T-cell (primary cell): ENCODE results near the gene ADAM19. TPM values are rescaled to one million over a fixed set of nuclear protein-coding genes. Genes with fewer than 3 reads are reported as not detected.
A peak's percentile ranks its signal among the peaks of the same experiment; 100 is the strongest.

Source experiments
- ATAC-seq, 4 experiments: fragments of 200-7000 bp in 3 of 4; fragments of 150-1000 bp in 1 of 4; cut with Tn5 transposase; replicated peaks in 1 of 4; 1 replicate in 3 of 4; 2 replicates in 1 of 4; pipeline ENCODE4 v1.10.0; 2021; ENCODE audit warnings: moderate library complexity in 3 of 4, mild to moderate bottlenecking in 2 of 4, moderate number of reproducible peaks in 1 of 4
- CTCF ChIA-PET, 2 donors: fragments of 300-600 bp; sonication (Branson Sonifier 250); formaldehyde crosslinking; loops; one replicate each; lab custom pipeline; 2022; ENCODE audit warnings: antibody characterized with exemption in 2 of 2; lab: Charles Lee
- POLR2A ChIA-PET, 2 donors: fragments of 300-600 bp; sonication (Branson Sonifier 250); formaldehyde crosslinking; loops; one replicate each; lab custom pipeline; 2022; ENCODE audit warnings: antibody characterized with exemption in 2 of 2; lab: Charles Lee
- DNase-seq, 35 experiments: peaks; one replicate each; pipeline versions ENCODE4 v3.0.0 to v3.0.0-alpha.2; 2013 to 2023
- H3K27ac ChIP-seq: one replicate; pipeline ENCODE4 v1.5.1; 2013; ENCODE audit warnings: low read length
- H3K27me3 ChIP-seq, 2 experiments: replicated peaks in 1 of 2; 1 replicate in 1 of 2; 2 replicates in 1 of 2; pipeline versions ENCODE4 v1.6.1 to v1.7.0; 2013; ENCODE audit warnings: low read length in 1 of 2, mixed read lengths in 1 of 2; ENCODE audit not compliant: control insufficient read depth in 2 of 2, insufficient read depth in 2 of 2; ENCODE audit errors: extremely low read depth in 1 of 2
- H3K36me3 ChIP-seq, 2 donors: 1 replicate in 1 of 2; 2 replicates in 1 of 2; pipeline versions ENCODE4 v1.6.1 to v1.7.0; 2013; ENCODE audit warnings: low read length in 1 of 2; ENCODE audit not compliant: control insufficient read depth in 2 of 2, insufficient read depth in 1 of 2; ENCODE audit errors: extremely low read depth in 1 of 2
- H3K4me1 ChIP-seq, 2 experiments: 1 replicate in 1 of 2; 2 replicates in 1 of 2; pipeline versions ENCODE4 v1.6.1 to v1.7.0; 2013; ENCODE audit warnings: low read length in 2 of 2, mixed read lengths in 1 of 2; ENCODE audit not compliant: insufficient read depth in 2 of 2, control insufficient read depth in 1 of 2; ENCODE audit errors: extremely low read depth in 1 of 2
- H3K4me3 ChIP-seq, 2 donors: 1 replicate in 1 of 2; 2 replicates in 1 of 2; pipeline versions ENCODE4 v1.5.1 to v1.7.0; 2013; ENCODE audit warnings: mild to moderate bottlenecking in 2 of 2, low read length in 1 of 2, moderate library complexity in 1 of 2; ENCODE audit not compliant: control insufficient read depth in 1 of 2; ENCODE audit errors: extremely low read depth in 1 of 2
- H3K9me3 ChIP-seq: 2 replicates; pipeline ENCODE4 v1.7.0; 2013
- H3K27ac Mint-ChIP-seq, 2 donors: one replicate each; pipeline ENCODE4 v1.8.0; 2020 to 2021; ENCODE audit warnings: mild to moderate bottlenecking in 2 of 2, mixed read lengths in 2 of 2
- H3K27me3 Mint-ChIP-seq, 2 donors: one replicate each; pipeline ENCODE4 v1.8.0; 2021 to 2022; ENCODE audit warnings: mixed read lengths in 2 of 2
- H3K36me3 Mint-ChIP-seq: one replicate; pipeline ENCODE4 v1.8.0; 2021; ENCODE audit warnings: mixed read lengths
- H3K4me1 Mint-ChIP-seq, 3 donors: one replicate each; pipeline ENCODE4 v1.8.0; 2020 to 2022; ENCODE audit warnings: mixed read lengths in 3 of 3, mild to moderate bottlenecking in 1 of 3
- H3K4me3 Mint-ChIP-seq, 3 donors: one replicate each; pipeline ENCODE4 v1.8.0; 2020 to 2022; ENCODE audit warnings: mild to moderate bottlenecking in 3 of 3, mixed read lengths in 3 of 3, moderate library complexity in 3 of 3
- H3K9me3 Mint-ChIP-seq, 3 donors: one replicate each; pipeline ENCODE4 v1.8.0; 2020 to 2022; ENCODE audit warnings: mixed read lengths in 3 of 3
- WGBS: methylation state at CpG from one replicate; pipeline ENCODE4 v1.1.5; 2013; ENCODE audit warnings: missing lambda C conversion rate; ENCODE audit not compliant: insufficient coverage; 5-methylcytosine and 5-hydroxymethylcytosine counted together
- total RNA-seq, 35 experiments: library from RNA in 6 of 35; stranded (reverse) in 6 of 35; fragments of 120-200 nt in 1 of 35; gene quantifications; one replicate each; pipeline versions ENCODE4 v1.2.1 to v1.2.4 and lab custom pipeline; 2013 to 2026

The ADAM19 gene, protein sequence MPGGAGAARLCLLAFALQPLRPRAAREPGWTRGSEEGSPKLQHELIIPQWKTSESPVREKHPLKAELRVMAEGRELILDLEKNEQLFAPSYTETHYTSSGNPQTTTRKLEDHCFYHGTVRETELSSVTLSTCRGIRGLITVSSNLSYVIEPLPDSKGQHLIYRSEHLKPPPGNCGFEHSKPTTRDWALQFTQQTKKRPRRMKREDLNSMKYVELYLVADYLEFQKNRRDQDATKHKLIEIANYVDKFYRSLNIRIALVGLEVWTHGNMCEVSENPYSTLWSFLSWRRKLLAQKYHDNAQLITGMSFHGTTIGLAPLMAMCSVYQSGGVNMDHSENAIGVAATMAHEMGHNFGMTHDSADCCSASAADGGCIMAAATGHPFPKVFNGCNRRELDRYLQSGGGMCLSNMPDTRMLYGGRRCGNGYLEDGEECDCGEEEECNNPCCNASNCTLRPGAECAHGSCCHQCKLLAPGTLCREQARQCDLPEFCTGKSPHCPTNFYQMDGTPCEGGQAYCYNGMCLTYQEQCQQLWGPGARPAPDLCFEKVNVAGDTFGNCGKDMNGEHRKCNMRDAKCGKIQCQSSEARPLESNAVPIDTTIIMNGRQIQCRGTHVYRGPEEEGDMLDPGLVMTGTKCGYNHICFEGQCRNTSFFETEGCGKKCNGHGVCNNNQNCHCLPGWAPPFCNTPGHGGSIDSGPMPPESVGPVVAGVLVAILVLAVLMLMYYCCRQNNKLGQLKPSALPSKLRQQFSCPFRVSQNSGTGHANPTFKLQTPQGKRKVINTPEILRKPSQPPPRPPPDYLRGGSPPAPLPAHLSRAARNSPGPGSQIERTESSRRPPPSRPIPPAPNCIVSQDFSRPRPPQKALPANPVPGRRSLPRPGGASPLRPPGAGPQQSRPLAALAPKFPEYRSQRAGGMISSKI
- total RNA-seq (10 to 100 TPM; 30.7 to 64.1 (median 41.8) TPM), total RNA-seq (lab: John Stamatoyannopoulos, UW) (44.6 to 568 (median 98.7) reads per million in 29 experiments)
- total RNA-seq (2013), result 27.1 TPM

DNA sequence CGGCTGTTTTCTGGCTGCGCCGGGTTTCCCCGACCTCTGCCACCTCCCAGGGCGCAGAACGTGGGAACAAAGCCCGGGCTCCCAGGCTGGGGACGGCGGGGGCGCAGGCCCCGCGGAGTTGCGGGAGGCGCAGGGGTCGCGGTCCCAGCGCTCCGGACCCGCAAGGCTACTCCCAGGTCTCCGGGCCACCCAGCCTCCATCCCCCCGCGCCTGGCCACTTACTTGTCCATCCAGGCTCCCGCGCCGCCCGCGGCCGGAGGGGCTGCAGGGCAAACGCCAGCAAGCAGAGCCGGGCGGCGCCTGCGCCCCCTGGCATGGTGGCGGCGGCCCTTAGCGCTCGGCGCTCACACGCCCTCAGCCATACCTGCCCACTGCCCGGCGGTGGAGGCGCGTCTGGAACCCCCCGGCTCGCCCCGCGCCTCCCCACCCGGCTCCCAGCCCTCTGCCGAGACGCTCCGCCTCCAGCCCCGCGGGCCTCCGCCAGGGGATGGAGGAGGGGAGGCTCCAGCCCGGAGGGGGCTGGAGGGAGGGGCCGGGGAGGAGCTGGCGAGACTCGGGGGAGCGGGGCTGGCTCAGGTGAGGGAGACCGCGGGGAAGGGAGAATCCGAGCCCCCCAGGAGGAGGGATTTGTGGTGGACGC is at the start of gene ADAM19:
Gene ADAM19, minus strand, starts transcription at position 395 of the 640 bp plus-strand sequence. Its CDS starts 79 bp downstream, at position 316.
- ChIA-PET POLR2A (no interaction called here), CTCF (no interaction called here)
- peaks cover 9 to 37% of the 10 kb centered on the region in 2 experiments for H3K4me1 ChIP-seq
- Mint-ChIP-seq H3K4me1 (peaks cover 26 to 60% (median 33%) of the 10 kb centered on the region in 3 donors), H3K36me3 (no peaks in the 10 kb centered on the region), H3K4me3 (peak within 1 kb of the TSS; percentile 91 to 99 (median 95)), H3K9me3 (no peaks in the 10 kb centered on the region), H3K27me3 (peaks cover 4 to 9% of the 10 kb centered on the region in 2 donors), H3K27ac (peak within 1 kb of the TSS; percentile 91 to 97)
- no peaks in the 10 kb centered on the region for H3K9me3 ChIP-seq
- under 1% methylated on average over 46 of the region's 63 CpGs for WGBS
- DNase-seq, result peak in 14 of 35 experiments; percentile 13 to 48 (median 27)
- H3K27me3 ChIP-seq, result peaks cover 0 to 15% of the 10 kb centered on the region in 2 experiments
- H3K4me3 ChIP-seq, result peak within 1 kb of the TSS; percentile 64 to 79
- no peaks in the 10 kb centered on the region for H3K36me3 ChIP-seq
- peak; percentile 69 to 75 (median 72) for ATAC-seq
- H3K27ac ChIP-seq, result peak within 1 kb of the TSS; percentile 21

DNA sequence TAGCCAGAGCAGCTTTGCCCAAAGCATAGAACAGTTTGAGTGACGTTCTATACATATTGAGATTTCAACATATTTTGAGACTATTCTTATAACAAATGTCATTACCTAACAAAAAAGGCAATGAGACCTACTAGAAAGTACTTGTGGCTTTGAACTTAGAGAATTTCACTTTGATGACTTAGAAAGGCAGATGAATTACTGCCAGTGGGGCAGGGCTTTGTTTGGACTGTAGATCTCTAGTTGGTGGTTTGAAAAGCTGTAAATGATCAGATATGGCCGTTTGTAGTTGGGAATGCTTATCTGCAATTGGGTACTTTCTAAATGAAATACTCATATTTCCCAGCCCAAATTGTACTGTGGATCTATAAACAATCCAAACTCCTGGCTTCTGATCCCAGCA is 48.6 kb upstream of the ADAM19 start:
- CTCF ChIA-PET, result no interaction called here
- Mint-ChIP-seq H3K4me1 (no peaks in the 10 kb centered on the region), H3K27me3 (no peaks in the 10 kb centered on the region), H3K27ac (no peak overlapping the region), H3K36me3 (no peaks in the 10 kb centered on the region), H3K4me3 (no peak overlapping the region), H3K9me3 (peaks cover 0 to 4% (median 0%) of the 10 kb centered on the region in 3 donors)
- DNase-seq (no peak), ATAC-seq (no peak)
- POLR2A ChIA-PET, result no interaction called here
- Histone ChIP-seq H3K27ac (no peak overlapping the region), H3K4me1 (no peaks in the 10 kb centered on the region), H3K27me3 (no peaks in the 10 kb centered on the region), H3K9me3 (no peaks in the 10 kb centered on the region), H3K36me3 (no peaks in the 10 kb centered on the region), H3K4me3 (no peak overlapping the region)
- no CpG with 5 or more reads among the region's 2 CpGs for WGBS

DNA sequence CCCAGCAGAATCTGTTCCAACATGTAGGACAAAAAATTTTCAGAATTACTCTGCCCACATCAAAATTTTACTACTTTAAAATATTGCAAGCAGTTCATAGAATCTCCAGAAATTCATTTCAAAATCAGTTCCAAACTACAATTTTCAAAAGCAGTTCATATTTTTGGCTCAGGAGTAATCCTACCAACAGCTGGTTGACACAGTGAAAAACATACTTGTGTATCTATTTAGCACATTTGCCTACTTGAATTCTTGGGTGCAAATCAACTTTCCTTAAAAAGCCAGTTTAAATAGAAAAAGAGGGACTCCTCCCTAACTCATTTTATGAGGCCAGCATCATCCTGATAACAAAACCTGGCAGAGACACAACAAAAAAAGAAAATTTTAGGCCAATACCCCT is 45.2 kb upstream of the ADAM19 start:
- DNase-seq (no peak), ATAC-seq (no peak)
- Histone ChIP-seq H3K36me3 (no peaks in the 10 kb centered on the region), H3K27me3 (no peaks in the 10 kb centered on the region), H3K4me3 (no peak overlapping the region), H3K9me3 (no peaks in the 10 kb centered on the region), H3K4me1 (no peaks in the 10 kb centered on the region), H3K27ac (no peak overlapping the region)
- H3K27ac Mint-ChIP-seq, result no peak overlapping the region
- H3K4me3 Mint-ChIP-seq, result no peak overlapping the region
- H3K4me1 Mint-ChIP-seq, result no peaks in the 10 kb centered on the region
- ChIA-PET POLR2A (no interaction called here), CTCF (no interaction called here)
- H3K27me3 Mint-ChIP-seq, result no peaks in the 10 kb centered on the region
- H3K9me3 Mint-ChIP-seq, result peaks cover 0 to 4% (median 0%) of the 10 kb centered on the region in 3 donors
- H3K36me3 Mint-ChIP-seq, result no peaks in the 10 kb centered on the region

DNA sequence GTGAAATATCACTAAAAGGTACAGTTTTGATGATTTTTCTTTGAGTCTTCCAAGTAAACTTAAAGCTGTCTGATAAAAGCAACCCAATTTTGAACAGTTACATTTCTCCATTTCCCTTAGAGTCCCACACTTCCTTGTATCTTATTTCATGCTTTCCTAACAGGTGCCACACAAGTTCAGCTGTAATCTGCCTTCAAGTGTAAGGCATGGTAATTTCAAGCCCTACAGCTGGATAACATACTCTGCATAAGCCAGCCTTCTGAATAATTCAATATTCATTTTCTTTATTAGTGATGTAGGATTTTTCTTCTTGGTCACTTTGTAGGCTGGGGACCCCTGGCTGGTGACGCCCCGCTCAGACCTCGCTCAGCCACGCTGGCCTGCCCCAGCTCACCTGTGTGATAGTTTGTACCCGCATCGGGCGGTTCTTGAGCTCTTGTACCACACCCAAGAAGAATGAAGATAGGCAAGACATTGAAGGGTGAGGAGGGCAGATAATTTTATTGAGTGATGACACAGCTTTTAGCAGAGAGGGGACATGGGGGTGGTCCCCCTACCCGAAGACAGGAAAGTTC is 42.7 kb upstream of the ADAM19 start:
- H3K27me3 Mint-ChIP-seq, result no peaks in the 10 kb centered on the region
- H3K27ac Mint-ChIP-seq, result no peak overlapping the region
- DNase-seq (no peak), ATAC-seq (no peak)
- no peaks in the 10 kb centered on the region for H3K9me3 ChIP-seq
- 89% methylated on average over 4 of the region's 8 CpGs for WGBS
- H3K36me3 Mint-ChIP-seq, result no peaks in the 10 kb centered on the region
- CTCF ChIA-PET, result interaction anchor here in 1 of 2 donors (1.1 kb wide), 1 partner anchor 63 kb away, joined by 3 read pairs; no protein-coding TSS in a partner anchor
- H3K4me1 ChIP-seq, result peaks cover 4 to 8% of the 10 kb centered on the region in 2 experiments
- H3K4me3 ChIP-seq, result no peak overlapping the region
- peaks cover 0 to 4% (median 0%) of the 10 kb centered on the region in 3 donors for H3K9me3 Mint-ChIP-seq
- H3K4me1 Mint-ChIP-seq, result peaks cover 11 to 13% (median 11%) of the 10 kb centered on the region in 3 donors
- H3K27ac ChIP-seq, result no peak overlapping the region
- H3K36me3 ChIP-seq, result no peaks in the 10 kb centered on the region
- POLR2A ChIA-PET, result no interaction called here
- no peaks in the 10 kb centered on the region for H3K27me3 ChIP-seq
- H3K4me3 Mint-ChIP-seq, result no peak overlapping the region

DNA sequence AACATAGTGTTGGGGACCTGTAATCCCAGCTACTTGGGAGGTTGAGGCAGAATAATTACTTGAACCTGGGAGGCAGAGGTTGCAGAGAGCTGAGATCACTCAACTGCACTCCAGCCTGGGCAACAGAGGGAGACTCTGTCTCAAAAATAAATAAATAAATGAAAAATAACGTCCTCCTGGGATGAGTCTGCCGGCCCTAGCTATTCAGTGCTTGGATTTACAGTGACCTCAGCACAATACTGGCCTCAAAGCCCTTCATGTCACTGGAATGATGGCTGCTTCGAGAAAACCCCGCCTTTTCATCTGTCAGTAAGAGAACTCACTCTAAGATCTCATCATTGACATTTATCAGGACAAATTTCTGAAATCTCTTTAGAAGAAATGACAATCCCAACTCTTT is 41.2 kb upstream of the ADAM19 start:
- no peak overlapping the region for H3K27ac ChIP-seq
- peaks cover 4 to 11% of the 10 kb centered on the region in 2 experiments for H3K4me1 ChIP-seq
- H3K36me3 ChIP-seq, result no peaks in the 10 kb centered on the region
- Mint-ChIP-seq H3K4me1 (peaks cover 19 to 24% (median 22%) of the 10 kb centered on the region in 3 donors), H3K4me3 (no peak overlapping the region), H3K36me3 (no peaks in the 10 kb centered on the region), H3K9me3 (peaks cover 0 to 4% (median 0%) of the 10 kb centered on the region in 3 donors), H3K27me3 (no peaks in the 10 kb centered on the region), H3K27ac (no peak overlapping the region)
- H3K9me3 ChIP-seq, result no peaks in the 10 kb centered on the region
- ChIA-PET CTCF (interaction anchor here in 1 of 2 donors (0.5 kb wide), 1 partner anchor 131 kb away, joined by 5 read pairs; no protein-coding TSS in a partner anchor), POLR2A (interaction anchor here (0.6 to 0.8 kb wide), 2 partner anchors 61 to 121 kb away, joined by 3 to 7 read pairs; no protein-coding TSS in a partner anchor)
- no peak for ATAC-seq
- no peak overlapping the region for H3K4me3 ChIP-seq
- no peaks in the 10 kb centered on the region for H3K27me3 ChIP-seq
- 67% methylated on average over 2 of the region's 4 CpGs for WGBS
- no peak for DNase-seq
